Karpas-422 (cell line): ENCODE data around the gene TMEM258. TPM values are rescaled to one million over a fixed set of nuclear protein-coding genes. Genes with fewer than 3 reads are reported as not detected.
A peak's percentile ranks its signal among the peaks of the same experiment; 100 is the strongest.

Source experiments
- DNase-seq: peaks from one replicate; pipeline ENCODE4 v3.0.0-alpha.2; 2015
- H2AFZ ChIP-seq: fragments of 200-600 bp; sonication (generic); 2 replicates; pipeline ENCODE4 v1.6.1; 2014; ENCODE audit warnings: antibody characterized with exemption, low read length, mixed read lengths
- H3K27ac ChIP-seq: fragments of 200-600 bp; sonication (generic); 2 replicates; pipeline ENCODE4 v1.5.1; 2014; ENCODE audit warnings: mild to moderate bottlenecking, low read length, moderate library complexity
- H3K27me3 ChIP-seq: fragments of 200-600 bp; sonication (generic); 2 replicates; pipeline ENCODE4 v1.6.1; 2014; ENCODE audit warnings: low read length, mixed read lengths
- H3K36me3 ChIP-seq: fragments of 200-600 bp; sonication (generic); 2 replicates; pipeline ENCODE4 v1.6.1; 2014; ENCODE audit warnings: low read length, mixed read lengths; ENCODE audit not compliant: insufficient read depth
- H3K4me1 ChIP-seq: fragments of 200-600 bp; sonication (generic); 2 replicates; pipeline ENCODE4 v1.6.1; 2014; ENCODE audit warnings: mild to moderate bottlenecking, low read length, mixed read lengths
- H3K4me2 ChIP-seq: fragments of 200-600 bp; sonication (generic); 2 replicates; pipeline ENCODE4 v1.6.1; 2014; ENCODE audit warnings: low read length, low read depth, mild to moderate bottlenecking; ENCODE audit not compliant: poor library complexity, severe bottlenecking
- H3K4me3 ChIP-seq: fragments of 200-600 bp; sonication (generic); 2 replicates; pipeline ENCODE4 v1.5.1; 2014; ENCODE audit warnings: mild to moderate bottlenecking, antibody characterized with exemption, low read length, mixed read lengths
- H3K79me2 ChIP-seq: fragments of 200-600 bp; sonication (generic); 2 replicates; pipeline ENCODE4 v1.6.1; 2014; ENCODE audit warnings: mild to moderate bottlenecking, low read length, mixed read lengths
- H3K9ac ChIP-seq: fragments of 200-600 bp; sonication (generic); 2 replicates; pipeline ENCODE4 v1.6.0; 2014; ENCODE audit warnings: low read length
- H3K9me2 ChIP-seq: fragments of 200-600 bp; sonication (generic), shearing (Covaris generic); replicated peaks from 2 replicates; pipeline ENCODE4 v1.6.0; 2014; ENCODE audit warnings: mild to moderate bottlenecking, low read length, moderate library complexity; ENCODE audit not compliant: insufficient read depth
- H3K9me3 ChIP-seq: fragments of 300-700, 200-600 bp; sonication (generic); 2 replicates; pipeline ENCODE4 v1.6.1; 2014; ENCODE audit warnings: low read length, mixed read lengths
- H4K20me1 ChIP-seq: fragments of 200-600 bp; sonication (generic); 2 replicates; pipeline ENCODE4 v1.6.1; 2014; ENCODE audit warnings: mild to moderate bottlenecking, antibody characterized with exemption, low read length, low read depth; ENCODE audit not compliant: insufficient read depth
- total RNA-seq: library from RNA; depleted of rRNA; stranded (reverse); fragments of >200 nt; shearing (Covaris generic); gene quantifications from 2 replicates; pipeline ENCODE4 v1.2.3, GENCODE V29; 2014; ENCODE audit warnings: low replicate concordance

The TMEM258 gene
- total RNA-seq, 1 experiment from 2014 or later: 303 TPM

GRCh38 chr11:61757213-61757862, 35.1 kb downstream of the TMEM258 start:
- Histone ChIP-seq H3K9me2 (no peaks in the 10 kb centered on the region), H3K9ac (no peak overlapping the region), H3K4me2 (no peak overlapping the region), H3K27ac (no peak overlapping the region), H3K4me3 (no peak overlapping the region), H3K4me1 (peaks cover 13% of the 10 kb centered on the region), H3K36me3 (no peaks in the 10 kb centered on the region), H4K20me1 (no peaks in the 10 kb centered on the region), H3K79me2 (no peaks in the 10 kb centered on the region), H2AFZ (peak overlapping the region; percentile 28; the same call in 1 of the 2 replicates), H3K27me3 (no peaks in the 10 kb centered on the region), H3K9me3 (no peaks in the 10 kb centered on the region)
- DNase-seq: no peak

- no peak overlapping the region for H3K4me2 ChIP-seq
- H3K4me3 ChIP-seq: no peak overlapping the region
- peak; percentile 61 for DNase-seq
- peaks cover 13% of the 10 kb centered on the region for H3K4me1 ChIP-seq
- no peaks in the 10 kb centered on the region for H3K9me3 ChIP-seq
- H3K9me2 ChIP-seq: no peaks in the 10 kb centered on the region
- H2AFZ ChIP-seq: no peak overlapping the region
- H3K36me3 ChIP-seq: no peaks in the 10 kb centered on the region
- H4K20me1 ChIP-seq: no peaks in the 10 kb centered on the region
- H3K27me3 ChIP-seq: no peaks in the 10 kb centered on the region
- H3K9ac ChIP-seq: no peak overlapping the region
- H3K27ac ChIP-seq: no peak overlapping the region
- no peaks in the 10 kb centered on the region for H3K79me2 ChIP-seq
These were observed 35.8 kb downstream of the TMEM258 start for GRCh38 chr11:61756452-61757212.

GRCh38 chr11:61756147-61756451, 36.3 kb downstream of the TMEM258 start:
- H3K79me2 ChIP-seq: no peaks in the 10 kb centered on the region
- H3K9me2 ChIP-seq: no peaks in the 10 kb centered on the region
- H3K9me3 ChIP-seq: no peaks in the 10 kb centered on the region
- H3K27ac ChIP-seq: no peak overlapping the region
- H2AFZ ChIP-seq: no peak overlapping the region
- H3K4me2 ChIP-seq: no peak overlapping the region
- no peak for DNase-seq
- H4K20me1 ChIP-seq: no peaks in the 10 kb centered on the region
- no peaks in the 10 kb centered on the region for H3K36me3 ChIP-seq
- no peak overlapping the region for H3K9ac ChIP-seq
- peaks cover 13% of the 10 kb centered on the region for H3K4me1 ChIP-seq
- no peak overlapping the region for H3K4me3 ChIP-seq
- H3K27me3 ChIP-seq: no peaks in the 10 kb centered on the region

GRCh38 chr11:61754534-61755482, 37.6 kb downstream of the TMEM258 start:
- Histone ChIP-seq H3K9me3 (no peaks in the 10 kb centered on the region), H3K79me2 (no peaks in the 10 kb centered on the region), H2AFZ (no peak overlapping the region), H3K27ac (no peak overlapping the region), H3K9ac (no peak overlapping the region), H3K9me2 (no peaks in the 10 kb centered on the region), H3K27me3 (no peaks in the 10 kb centered on the region), H3K4me3 (no peak overlapping the region), H3K4me1 (peaks cover 13% of the 10 kb centered on the region), H3K36me3 (no peaks in the 10 kb centered on the region), H3K4me2 (no peak overlapping the region), H4K20me1 (no peaks in the 10 kb centered on the region)
- no peak for DNase-seq

- no peak for DNase-seq
- Histone ChIP-seq H3K36me3 (no peaks in the 10 kb centered on the region), H3K4me1 (peaks cover 13% of the 10 kb centered on the region), H3K9me3 (no peaks in the 10 kb centered on the region), H3K27me3 (no peaks in the 10 kb centered on the region), H3K27ac (no peak overlapping the region), H3K79me2 (no peaks in the 10 kb centered on the region), H3K9ac (no peak overlapping the region), H3K4me2 (no peak overlapping the region), H3K9me2 (no peaks in the 10 kb centered on the region), H3K4me3 (no peak overlapping the region), H2AFZ (no peak overlapping the region), H4K20me1 (no peaks in the 10 kb centered on the region)
These were observed 38.7 kb downstream of the TMEM258 start for GRCh38 chr11:61753672-61754071.

GRCh38 chr11:61752925-61753521, 39.4 kb downstream of the TMEM258 start:
- Histone ChIP-seq H4K20me1 (no peaks in the 10 kb centered on the region), H3K4me2 (no peak overlapping the region), H3K9me3 (no peaks in the 10 kb centered on the region), H3K4me3 (no peak overlapping the region), H3K9ac (no peak overlapping the region), H3K4me1 (peaks cover 13% of the 10 kb centered on the region), H3K79me2 (no peaks in the 10 kb centered on the region), H2AFZ (no peak overlapping the region), H3K9me2 (no peaks in the 10 kb centered on the region), H3K36me3 (no peaks in the 10 kb centered on the region), H3K27ac (no peak overlapping the region), H3K27me3 (no peaks in the 10 kb centered on the region)
- no peak for DNase-seq

- Histone ChIP-seq H3K36me3 (no peaks in the 10 kb centered on the region), H3K27ac (no peak within 1 kb of the TSS), H3K4me2 (no peak within 1 kb of the TSS), H3K4me1 (peaks cover 9% of the 10 kb centered on the region), H3K4me3 (no peak within 1 kb of the TSS), H3K9me3 (no peaks in the 10 kb centered on the region), H3K79me2 (no peaks in the 10 kb centered on the region), H4K20me1 (no peaks in the 10 kb centered on the region), H3K27me3 (no peaks in the 10 kb centered on the region), H3K9me2 (no peaks in the 10 kb centered on the region), H2AFZ (no peak within 1 kb of the TSS), H3K9ac (no peak within 1 kb of the TSS)
- DNase-seq: no peak
These were observed 40.1 kb downstream of the TMEM258 start, which contains the start of gene MYRF for GRCh38 chr11:61752117-61752924. TSS of gene MYRF (plus strand) at chr11:61752636. CDS start at chr11:61752745, 109 bp downstream.
